ENCODE data around the gene PSMD2.
"Not testable (repeated sequence)": the region's sequence is repeated elsewhere in the genome, so short reads cannot be mapped to it uniquely, and the experiment has no call there.

The PSMD2 gene

DNA sequence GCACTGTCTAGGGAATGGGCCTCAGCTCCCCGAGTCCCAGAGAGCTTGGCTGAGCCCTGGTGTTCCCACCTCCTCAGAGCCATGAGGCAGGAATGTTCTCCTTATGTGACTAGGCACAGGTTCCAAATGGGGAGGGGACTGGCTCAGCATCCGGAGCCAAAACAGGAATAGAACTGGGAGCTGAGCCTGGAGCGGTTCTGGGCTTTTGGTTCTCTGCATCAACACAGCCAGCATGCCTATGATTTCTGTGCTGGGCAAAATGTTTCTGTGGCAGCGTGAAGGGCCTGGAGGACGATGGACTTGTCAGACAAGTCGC is 38.3 kb downstream of the PSMD2 start, which contains the start of gene FAM131A:
Gene FAM131A, plus strand, starts transcription at position 202 of the 316 bp plus-strand sequence. Its CDS starts 31 bp downstream, at position 233.
- peak within 1 kb of the TSS; percentile 56 for H3K4me3 ChIP-seq (ENCODE audit: low read depth, low read length)
- in situ Hi-C loops (cut with HindIII; ENCODE audit: low sequenced_read_pairs) = no loop called here
- no peak for DNase-seq (ENCODE audit: low read depth, low spot score)
- TF ChIP-seq, protein P1, sequence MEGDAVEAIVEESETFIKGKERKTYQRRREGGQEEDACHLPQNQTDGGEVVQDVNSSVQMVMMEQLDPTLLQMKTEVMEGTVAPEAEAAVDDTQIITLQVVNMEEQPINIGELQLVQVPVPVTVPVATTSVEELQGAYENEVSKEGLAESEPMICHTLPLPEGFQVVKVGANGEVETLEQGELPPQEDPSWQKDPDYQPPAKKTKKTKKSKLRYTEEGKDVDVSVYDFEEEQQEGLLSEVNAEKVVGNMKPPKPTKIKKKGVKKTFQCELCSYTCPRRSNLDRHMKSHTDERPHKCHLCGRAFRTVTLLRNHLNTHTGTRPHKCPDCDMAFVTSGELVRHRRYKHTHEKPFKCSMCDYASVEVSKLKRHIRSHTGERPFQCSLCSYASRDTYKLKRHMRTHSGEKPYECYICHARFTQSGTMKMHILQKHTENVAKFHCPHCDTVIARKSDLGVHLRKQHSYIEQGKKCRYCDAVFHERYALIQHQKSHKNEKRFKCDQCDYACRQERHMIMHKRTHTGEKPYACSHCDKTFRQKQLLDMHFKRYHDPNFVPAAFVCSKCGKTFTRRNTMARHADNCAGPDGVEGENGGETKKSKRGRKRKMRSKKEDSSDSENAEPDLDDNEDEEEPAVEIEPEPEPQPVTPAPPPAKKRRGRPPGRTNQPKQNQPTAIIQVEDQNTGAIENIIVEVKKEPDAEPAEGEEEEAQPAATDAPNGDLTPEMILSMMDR (IDR thresholded peaks at IDR 0.05; ENCODE audit: low read depth, low read length) = no peak

GRCh38 chr3:184337981-184338380 is 38.9 kb downstream of the PSMD2 start:
- DNase-seq (ENCODE audit: low read depth, low spot score) = no peak
- no peak overlapping the region for H3K4me3 ChIP-seq (ENCODE audit: low read depth, low read length)
- in situ Hi-C loops (cut with HindIII; ENCODE audit: low sequenced_read_pairs) = no loop called here
- TF ChIP-seq, protein P1 (IDR thresholded peaks at IDR 0.05; ENCODE audit: low read depth, low read length) = no peak

DNA sequence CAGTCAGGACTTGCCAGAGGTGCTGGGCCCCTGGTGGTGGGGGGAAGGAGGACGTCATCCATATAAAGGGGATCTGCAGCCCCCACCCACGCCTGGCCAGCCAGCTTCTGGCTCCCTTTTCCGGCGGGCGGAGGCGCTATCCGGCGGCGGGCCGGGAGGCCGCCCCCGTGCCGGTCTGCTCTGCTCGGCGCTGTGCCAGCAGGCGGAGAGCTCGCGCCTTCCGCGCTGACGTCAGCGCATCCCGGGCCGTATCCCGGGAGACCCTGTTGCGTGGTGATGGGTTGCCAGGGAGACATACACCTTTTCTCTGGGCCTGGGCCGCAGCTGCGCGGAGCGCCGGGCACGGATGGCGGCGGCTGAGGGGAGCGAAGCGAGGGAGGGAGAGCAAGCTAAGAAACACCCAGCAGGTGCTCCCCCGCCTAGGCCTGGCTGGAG is 39.5 kb downstream of the PSMD2 start:
- H3K4me3 ChIP-seq (ENCODE audit: low read depth, low read length) = peak overlapping the region; percentile 34
- TF ChIP-seq, protein P1 (IDR thresholded peaks at IDR 0.05; ENCODE audit: low read depth, low read length) = peak; percentile 26

GRCh38 chr3:184339001-184339400 is 40.0 kb downstream of the PSMD2 start:
- no peak for DNase-seq (ENCODE audit: low read depth, low spot score)
- H3K4me3 ChIP-seq (ENCODE audit: low read depth, low read length) = peak overlapping the region; percentile 34
- in situ Hi-C loops (cut with HindIII; ENCODE audit: low sequenced_read_pairs) = no loop called here
- TF ChIP-seq, protein P1 (IDR thresholded peaks at IDR 0.05; ENCODE audit: low read depth, low read length) = no peak

More for the DNA sequence above, 39.5 kb downstream of the PSMD2 start:
- in situ Hi-C loops (cut with HindIII; ENCODE audit: low sequenced_read_pairs) = no loop called here
- DNase-seq (ENCODE audit: low read depth, low spot score) = peak; percentile 88

DNA sequence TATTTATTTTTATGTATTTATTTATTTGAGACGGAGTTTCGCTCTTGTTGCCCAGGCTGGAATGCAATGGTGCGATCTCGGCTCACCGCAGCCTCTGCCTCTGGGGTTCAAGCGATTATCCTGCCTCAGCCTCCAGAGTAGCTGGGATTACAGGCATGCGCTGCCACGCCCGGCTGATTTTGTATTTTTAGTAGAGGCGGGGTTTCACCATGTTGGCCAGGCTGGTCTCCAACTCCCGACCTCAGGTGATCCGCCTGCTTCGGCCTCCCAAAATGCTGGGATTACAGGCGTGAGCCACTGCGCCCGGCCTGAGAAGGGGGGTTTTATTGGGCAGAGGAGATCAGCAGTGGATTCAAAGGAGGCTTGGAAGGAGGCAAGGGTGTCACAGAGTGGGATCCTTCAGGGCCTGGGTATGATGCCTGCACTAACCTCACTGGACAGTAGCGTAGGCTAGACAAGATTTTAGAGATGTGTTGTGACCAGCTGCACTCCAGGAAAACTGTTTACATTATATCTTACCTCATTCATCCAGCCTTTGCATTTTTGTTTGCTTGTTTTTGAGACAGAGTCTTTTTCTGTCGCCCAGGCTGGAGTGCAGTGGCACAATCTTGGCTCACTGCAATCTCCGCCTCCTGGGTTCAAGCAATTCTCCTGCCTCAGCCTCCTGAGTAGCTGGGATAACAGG is 40.6 kb downstream of the PSMD2 start:
- in situ Hi-C loops (cut with HindIII; ENCODE audit: low sequenced_read_pairs); H3K4me3 ChIP-seq (ENCODE audit: low read depth, low read length): not testable (repeated sequence)

GRCh38 chr3:184341925-184342324 is 42.9 kb downstream of the PSMD2 start:
- in situ Hi-C loops (cut with HindIII; ENCODE audit: low sequenced_read_pairs) = no loop called here
- H3K4me3 ChIP-seq (ENCODE audit: low read depth, low read length) = no peak overlapping the region
- DNase-seq (ENCODE audit: low read depth, low spot score) = no peak
- TF ChIP-seq, protein P1 (IDR thresholded peaks at IDR 0.05; ENCODE audit: low read depth, low read length) = no peak

More for the DNA sequence above, 40.6 kb downstream of the PSMD2 start:
- not testable (repeated sequence) for DNase-seq (ENCODE audit: low read depth, low spot score)

- TF ChIP-seq, protein P1 (IDR thresholded peaks at IDR 0.05; ENCODE audit: low read depth, low read length) = no peak
- no peak overlapping the region for H3K4me3 ChIP-seq (ENCODE audit: low read depth, low read length)
- DNase-seq (ENCODE audit: low read depth, low spot score) = peak; percentile 75
- in situ Hi-C loops (cut with HindIII; ENCODE audit: low sequenced_read_pairs) = no loop called here
Observed at GRCh38 chr3:184343200-184343876, 44.3 kb downstream of the PSMD2 start.
